Measurements from ENCODE around the gene TMPRSS9. TPM values are rescaled to one million over a fixed set of nuclear protein-coding genes. Genes with fewer than 3 reads are reported as not detected.

Gene TMPRSS9
- polyA plus RNA-seq, 4 donors = 0.13 to 0.29 (median 0.26) TPM

Other genes starting within 250 kb of the TMPRSS9 start
- 100 to 1,000 TPM in 3 of 4 donors, 10 to 100 TPM in 1; 96.5 to 124 (median 111) TPM for gene AP3D1, start 208.7 kb upstream of the TMPRSS9 start, polyA plus RNA-seq (ENCODE audit: insufficient read length in 4 of 4)
- gene DOT1L, start 196.3 kb upstream of the TMPRSS9 start, polyA plus RNA-seq (ENCODE audit: insufficient read length in 4 of 4) = 10 to 100 TPM; 22.8 to 32.3 (median 26.3) TPM
- 10 to 100 TPM; 58.4 to 91.2 (median 63.3) TPM for gene PLEKHJ1, start 123.9 kb upstream of the TMPRSS9 start, polyA plus RNA-seq (ENCODE audit: insufficient read length in 4 of 4)
- gene SF3A2, start 123.4 kb upstream of the TMPRSS9 start, polyA plus RNA-seq (ENCODE audit: insufficient read length in 4 of 4) = 10 to 100 TPM; 65.4 to 91.1 (median 73.2) TPM
- 1 to 10 TPM; 1.7 to 4.0 (median 2.2) TPM for gene AMH, start 110.9 kb upstream of the TMPRSS9 start, polyA plus RNA-seq (ENCODE audit: insufficient read length in 4 of 4)
- under 1 TPM; 0.30 to 0.91 (median 0.45) TPM for gene JSRP1, start 103.8 kb upstream of the TMPRSS9 start, polyA plus RNA-seq (ENCODE audit: insufficient read length in 4 of 4)
- gene PEAK3, start 78.1 kb upstream of the TMPRSS9 start, polyA plus RNA-seq (ENCODE audit: insufficient read length in 4 of 4) = under 1 TPM in 3 of 4 donors, not detected in 1; 0.06 to 0.08 (median 0.06) TPM
- under 1 TPM in 1 of 4 donors, not detected in 3; 0.06 TPM for gene LINGO3, start 52.1 kb upstream of the TMPRSS9 start, polyA plus RNA-seq (ENCODE audit: insufficient read length in 4 of 4)
- 100 to 1,000 TPM in 1 of 4 donors, 10 to 100 TPM in 3; 69.8 to 117 (median 73.1) TPM for gene LSM7, start 31.7 kb upstream of the TMPRSS9 start, polyA plus RNA-seq (ENCODE audit: insufficient read length in 4 of 4)
- 10 to 100 TPM; 53.8 to 91.6 (median 59.9) TPM for gene SPPL2B, start 31.6 kb upstream of the TMPRSS9 start, polyA plus RNA-seq (ENCODE audit: insufficient read length in 4 of 4)
- 100 to 1,000 TPM in 1 of 4 donors, 10 to 100 TPM in 3; 62.6 to 125 (median 71.4) TPM for gene TIMM13, start 67.3 kb downstream of the TMPRSS9 start, polyA plus RNA-seq (ENCODE audit: insufficient read length in 4 of 4)
- gene LMNB2, start 96.7 kb downstream of the TMPRSS9 start, polyA plus RNA-seq (ENCODE audit: insufficient read length in 4 of 4) = 10 to 100 TPM; 54.2 to 79.5 (median 62.3) TPM
- 10 to 100 TPM; 10.1 to 14.1 (median 13.1) TPM for gene GADD45B, start 115.9 kb downstream of the TMPRSS9 start, polyA plus RNA-seq (ENCODE audit: insufficient read length in 4 of 4)

Measured in right renal pelvis (tissue), 4 donors.